DMS114 treated with DMSO at 0.1 percent for 48 hours (cell line): ENCODE data around the gene MAST3.
A peak's percentile ranks its signal among the peaks of the same experiment; 100 is the strongest.

Source experiments
- DNase-seq: peaks from one replicate; lab custom pipeline; 2025; ENCODE audit not compliant: unreplicated experiment; lab: John Stamatoyannopoulos, UW

The MAST3 gene

GRCh38 chr19:18097217-18097992 is at the start of gene MAST3:
MAST3 (plus strand) TSS chr19:18097778; CDS start chr19:18097793, 15 bp downstream.
- DNase-seq, result peak; percentile 78

- no peak for DNase-seq
Measured at GRCh38 chr19:18049385-18049784, 48.2 kb upstream of the MAST3 start.

GRCh38 chr19:18051887-18052286 is 45.7 kb upstream of the MAST3 start:
- DNase-seq, result no peak

DNA sequence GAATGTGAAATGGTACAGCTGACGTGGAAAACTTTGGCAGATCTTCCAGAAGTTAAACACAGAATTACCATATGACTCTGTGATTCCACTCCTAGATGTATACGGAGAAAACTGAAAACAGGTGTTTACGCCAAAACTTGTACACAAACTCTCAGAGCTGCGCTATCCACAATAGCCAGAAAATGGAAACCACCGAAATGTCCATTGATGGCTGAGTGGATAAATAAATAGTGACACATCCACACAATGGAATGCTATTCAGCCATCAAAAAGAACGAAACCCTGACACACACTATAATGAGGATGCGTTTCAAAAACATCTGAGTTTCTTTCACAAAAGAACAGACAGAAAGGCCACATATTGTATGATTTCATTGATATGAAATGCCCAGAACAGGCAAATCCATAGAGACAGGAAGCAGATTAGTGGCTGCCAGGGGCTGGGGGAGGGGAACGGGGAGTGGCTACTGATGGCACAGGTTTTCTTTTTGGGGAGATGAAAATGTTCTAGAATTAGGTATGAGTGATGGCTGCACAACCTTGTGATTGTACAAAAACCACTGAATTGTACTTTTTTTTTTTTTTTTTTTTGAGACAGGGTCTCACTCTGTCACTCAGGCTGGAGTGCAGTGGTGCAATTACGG is 43.9 kb upstream of the MAST3 start:
- no peak for DNase-seq

DNA sequence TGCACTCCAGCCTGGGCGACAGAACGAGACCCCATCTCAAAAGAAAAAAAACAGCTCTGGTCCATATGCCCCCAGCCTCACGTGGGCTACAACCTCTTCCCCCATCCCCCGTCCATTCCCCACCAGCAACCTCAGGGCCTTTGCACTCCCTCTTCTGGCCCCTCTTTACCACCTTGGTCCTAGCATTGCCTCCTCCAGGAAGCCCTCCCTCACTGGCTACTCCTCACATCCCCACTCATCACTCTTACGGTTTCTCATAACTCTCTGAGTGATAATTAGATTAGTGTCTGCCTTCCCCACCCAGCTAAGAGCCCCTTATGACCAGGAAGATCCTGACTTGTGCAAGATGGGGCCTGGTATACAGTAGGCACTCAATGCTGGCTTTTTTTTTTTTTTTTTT is 41.6 kb upstream of the MAST3 start:
- no peak for DNase-seq

GRCh38 chr19:18057557-18057956 is 40.0 kb upstream of the MAST3 start:
- DNase-seq, result no peak

- peak; percentile 81 for DNase-seq
Measured at GRCh38 chr19:18058208-18059009, 39.2 kb upstream of the MAST3 start.

- no peak for DNase-seq
Measured at GRCh38 chr19:18059297-18059696, 38.3 kb upstream of the MAST3 start.

GRCh38 chr19:18059902-18060301 is 37.7 kb upstream of the MAST3 start:
- no peak for DNase-seq

GRCh38 chr19:18060472-18060871 is 37.1 kb upstream of the MAST3 start:
- DNase-seq, result no peak

- DNase-seq, result no peak
Measured at GRCh38 chr19:18062028-18062427, 35.5 kb upstream of the MAST3 start.

- no peak for DNase-seq
Measured at GRCh38 chr19:18063463-18063862, 34.1 kb upstream of the MAST3 start.

DNA sequence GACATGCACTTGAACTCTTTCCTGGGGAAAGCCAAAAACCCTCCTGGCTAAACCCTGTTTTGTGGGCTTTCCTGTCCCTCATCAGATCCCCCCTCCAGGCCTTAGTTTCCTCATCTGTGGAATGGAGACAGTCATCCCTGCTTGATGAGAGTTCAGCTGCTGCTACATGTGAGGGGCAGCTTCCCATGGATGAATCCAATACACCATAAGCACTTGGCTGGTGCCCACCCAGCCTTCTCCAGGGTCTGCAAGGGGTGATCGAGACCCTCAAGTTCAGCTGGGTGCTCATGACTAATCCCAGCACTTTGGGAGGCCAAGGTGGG is 32.4 kb upstream of the MAST3 start:
- DNase-seq, result no peak

GRCh38 chr19:18068395-18068794 is 29.2 kb upstream of the MAST3 start:
- no peak for DNase-seq

DNA sequence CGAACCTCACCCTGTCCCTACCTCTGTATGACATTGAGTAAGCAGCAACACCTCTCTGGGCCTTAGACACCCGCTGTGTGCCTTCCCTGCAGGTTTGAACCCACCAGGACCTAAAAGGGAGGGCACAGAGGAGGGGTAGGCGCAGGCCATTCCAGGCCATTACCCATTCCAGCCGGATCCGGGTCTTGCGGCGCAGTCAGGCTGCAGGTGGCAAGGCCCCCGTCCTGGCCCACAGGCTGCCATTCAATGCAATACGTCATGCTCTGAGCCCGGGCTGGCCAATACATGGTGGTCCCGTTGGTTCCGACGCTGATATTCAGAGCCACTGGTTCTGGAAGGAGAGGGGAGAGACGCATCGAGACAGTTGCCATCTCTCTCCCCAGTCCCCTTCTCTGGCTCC is 28.2 kb upstream of the MAST3 start:
- DNase-seq, result no peak

DNA sequence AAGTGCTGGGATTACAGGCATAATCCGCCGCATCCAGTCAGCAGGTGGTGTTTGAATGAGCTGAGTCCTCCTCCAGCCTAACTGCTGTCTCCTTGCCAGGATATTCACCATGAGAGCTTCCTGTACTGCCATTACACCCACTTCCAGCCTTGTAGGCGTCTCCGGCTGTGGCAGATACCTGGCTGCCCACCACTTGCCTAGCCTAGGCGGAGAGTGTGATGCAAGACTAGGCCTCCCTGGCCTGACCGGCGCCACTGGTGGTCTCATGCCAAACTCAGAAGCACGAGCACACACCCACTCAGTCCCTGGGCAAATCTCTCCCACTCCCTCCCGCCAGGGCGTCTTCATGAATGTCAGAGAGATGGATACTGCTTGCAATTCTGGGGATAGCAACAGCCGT is 27.4 kb upstream of the MAST3 start:
- DNase-seq, result no peak

DNA sequence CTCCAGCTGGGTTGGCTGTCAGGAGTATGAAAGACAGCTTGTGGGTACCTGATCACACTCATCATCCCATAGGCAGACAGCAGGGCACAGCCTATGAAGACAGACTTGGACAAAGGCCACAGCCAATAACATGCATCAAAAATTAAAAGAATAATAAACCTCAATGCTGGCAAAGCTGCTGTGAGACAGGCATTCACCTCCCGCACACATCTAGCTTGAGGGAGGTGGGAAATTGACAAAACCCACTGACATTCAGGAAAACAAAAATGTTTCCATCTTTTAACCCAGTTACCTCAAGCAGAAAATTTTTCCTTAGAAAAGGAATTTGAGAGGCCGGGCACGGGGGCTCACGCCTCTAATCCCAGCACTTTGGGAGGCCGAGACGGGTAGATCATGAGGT is 25.2 kb upstream of the MAST3 start:
- DNase-seq, result no peak

- no peak for DNase-seq
Measured at GRCh38 chr19:18073197-18073596, 24.4 kb upstream of the MAST3 start.

- no peak for DNase-seq
Measured at GRCh38 chr19:18074192-18074591, 23.4 kb upstream of the MAST3 start.

DNA sequence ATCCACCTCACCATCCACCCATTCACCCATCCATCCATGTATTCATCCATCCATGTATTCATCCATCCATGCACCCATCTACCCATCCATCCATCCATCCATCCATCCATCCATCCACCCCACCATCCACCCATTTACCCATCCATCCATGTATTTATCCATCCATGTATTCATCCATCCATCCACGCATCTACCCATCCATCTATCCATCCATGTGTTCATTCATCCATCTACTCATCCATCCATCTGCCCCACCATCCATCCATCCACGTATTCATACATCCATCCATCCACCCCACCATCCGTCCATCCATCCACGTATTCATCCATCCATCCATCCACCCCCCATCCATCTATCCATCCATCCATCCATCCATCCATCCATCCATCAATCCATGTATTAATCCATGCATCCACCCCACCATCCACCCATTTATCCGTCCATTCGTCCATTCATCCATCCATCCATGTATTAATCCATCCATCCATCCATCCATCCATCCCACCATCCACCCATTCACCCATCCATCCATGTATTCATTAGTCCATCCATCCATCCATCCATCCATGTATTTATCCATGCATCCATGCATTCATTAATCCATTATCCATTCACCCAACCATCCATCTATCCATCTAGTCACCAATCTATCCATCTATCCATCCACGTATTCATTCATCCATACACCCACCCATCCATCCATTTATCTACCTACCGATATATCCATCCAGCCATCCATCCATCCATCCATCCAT is 13.5 kb upstream of the MAST3 start:
- DNase-seq, result no peak

DNA sequence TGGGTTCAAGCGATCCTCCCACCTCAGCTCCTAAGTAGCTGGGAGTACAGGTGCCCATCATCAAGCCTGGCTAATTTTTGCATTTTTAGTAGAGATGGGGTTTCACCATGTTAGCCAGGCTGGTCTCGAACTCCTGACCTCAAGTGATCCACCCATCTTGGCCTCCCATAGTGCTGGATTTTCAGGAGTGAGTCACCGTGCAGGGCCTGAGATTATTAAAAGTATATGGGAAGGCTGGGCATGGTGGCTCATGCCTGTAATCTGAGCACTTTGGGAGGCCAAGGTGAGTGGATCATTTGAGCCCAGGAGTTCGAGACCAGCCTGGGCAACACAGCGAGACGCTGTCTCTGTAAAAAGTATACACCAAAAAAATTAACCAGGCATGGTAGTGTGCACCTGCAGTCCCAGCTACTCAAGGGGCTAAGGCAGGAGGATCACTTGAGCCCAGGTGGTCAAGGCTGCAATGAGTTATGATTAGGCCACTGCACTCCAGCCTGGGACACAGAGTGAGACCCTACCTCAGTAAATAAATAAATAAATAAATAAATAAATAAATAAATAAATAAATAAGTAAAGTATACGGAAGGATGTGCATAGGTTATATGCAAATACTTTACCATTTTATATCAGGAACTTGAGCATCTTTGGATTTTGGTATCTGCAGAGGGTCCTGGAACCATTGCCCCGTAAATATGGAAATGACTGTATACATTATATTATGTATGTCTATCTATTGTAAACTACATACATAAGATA is 11.7 kb upstream of the MAST3 start:
- no peak for DNase-seq
